NOMO-1 treated with dmso at 0.1 percent for 144 hours (cell line): ENCODE results near the gene WFIKKN2.
"Not testable (repeated sequence)": the region's sequence is repeated elsewhere in the genome, so short reads cannot be mapped to it uniquely, and the experiment has no call there.

Source experiments
- DNase-seq: peaks from one replicate; lab custom pipeline; 2025; ENCODE audit not compliant: unreplicated experiment; lab: John Stamatoyannopoulos, UW

Gene WFIKKN2

DNA sequence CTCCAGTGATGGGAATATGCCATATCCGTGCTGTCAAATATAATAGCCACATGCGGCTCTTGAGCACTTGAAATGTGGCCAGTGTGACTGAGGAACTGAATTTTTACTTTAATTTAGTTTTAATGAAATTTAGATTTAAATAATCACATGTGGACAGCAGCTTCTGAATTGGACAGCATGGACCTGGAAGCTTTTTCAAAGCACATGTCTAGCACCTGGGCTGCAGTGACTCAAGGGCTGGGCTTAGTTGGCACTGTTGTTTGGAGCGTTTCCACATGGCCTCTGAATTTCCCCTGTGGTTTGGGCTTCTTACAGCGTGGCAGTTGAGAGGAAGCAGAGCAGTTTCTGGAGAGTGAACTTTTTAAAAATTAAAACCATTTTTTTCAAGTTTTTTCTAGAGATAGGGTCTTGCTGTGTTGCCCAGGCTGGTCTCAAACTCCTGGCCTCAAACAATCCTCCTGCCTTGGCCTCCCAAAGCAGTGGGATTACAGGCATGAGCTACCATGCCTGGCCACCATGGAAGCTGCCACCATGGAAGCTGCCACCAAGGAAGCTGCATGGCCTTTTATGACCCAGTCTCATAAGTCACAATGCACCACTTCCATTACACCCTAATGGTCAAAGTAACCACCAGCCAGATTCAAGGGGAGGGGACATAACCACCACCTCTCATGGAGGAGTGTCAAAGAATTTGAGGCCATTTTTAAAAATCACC is 37.5 kb downstream of the WFIKKN2 start:
- DNase-seq: peak; percentile 26

DNA sequence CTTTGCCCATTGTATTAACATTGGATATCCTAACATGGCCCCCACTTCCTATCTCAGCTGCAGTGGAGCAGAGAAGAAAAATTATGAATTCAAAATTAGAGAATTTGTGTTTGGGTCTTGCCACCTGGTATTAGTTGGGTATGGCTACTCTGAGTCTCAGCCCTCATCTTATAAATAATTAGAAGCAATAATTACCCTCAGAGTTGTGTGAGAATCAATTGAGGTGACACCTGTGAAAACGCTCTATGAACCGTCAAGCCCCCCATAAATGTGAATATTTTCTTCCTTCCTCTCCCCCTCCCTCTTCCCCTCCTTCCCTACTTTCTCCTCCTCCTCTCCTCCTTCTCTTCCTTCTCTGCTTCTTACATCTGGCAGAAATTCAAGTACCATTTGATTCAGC is 39.7 kb downstream of the WFIKKN2 start:
- DNase-seq: no peak

DNA sequence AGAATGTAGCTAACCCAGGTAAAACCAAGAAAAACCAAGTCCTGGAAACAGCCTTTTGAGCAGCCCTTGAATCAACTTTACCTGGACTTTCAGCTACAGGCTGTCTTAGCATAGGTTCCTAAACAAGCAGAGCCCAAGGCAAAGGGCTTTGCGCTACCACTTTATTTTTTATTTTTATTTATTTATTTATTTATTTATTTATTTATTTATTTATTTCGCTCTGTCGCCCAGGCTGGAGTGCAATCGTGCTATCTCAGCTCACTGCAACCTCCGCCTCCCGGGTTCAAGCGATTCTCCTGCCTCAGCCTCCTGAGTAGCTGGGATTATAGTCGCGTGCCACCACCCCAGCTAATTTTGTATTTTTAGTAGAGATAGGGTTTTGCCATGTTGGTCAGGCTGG is 41.7 kb downstream of the WFIKKN2 start:
- DNase-seq: not testable (repeated sequence)

GRCh38 chr17:50877838-50878237 is 42.5 kb downstream of the WFIKKN2 start:
- no peak for DNase-seq

- no peak for DNase-seq
These were observed 43.7 kb downstream of the WFIKKN2 start for GRCh38 chr17:50879086-50879485.

DNA sequence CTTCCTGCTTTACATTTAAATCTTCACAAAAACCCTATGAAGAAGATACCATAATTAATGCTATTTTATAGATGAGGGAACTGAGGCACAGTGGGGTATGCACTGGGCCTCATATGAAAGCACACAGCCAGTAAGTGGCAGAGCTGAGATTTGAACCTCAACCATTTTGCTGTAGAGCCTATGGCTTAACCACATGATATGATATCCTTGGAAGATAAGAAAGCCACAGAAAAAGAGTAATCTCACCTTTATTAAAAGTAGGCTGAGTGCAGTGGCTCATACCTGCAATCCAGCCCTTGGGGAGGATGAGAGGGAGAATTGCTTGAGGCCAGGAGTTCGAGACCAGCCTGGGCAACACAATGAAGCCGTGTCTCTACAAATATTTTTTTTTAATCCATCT is 45.8 kb downstream of the WFIKKN2 start:
- no peak for DNase-seq

GRCh38 chr17:50882851-50883250 is 47.5 kb downstream of the WFIKKN2 start:
- no peak for DNase-seq

DNA sequence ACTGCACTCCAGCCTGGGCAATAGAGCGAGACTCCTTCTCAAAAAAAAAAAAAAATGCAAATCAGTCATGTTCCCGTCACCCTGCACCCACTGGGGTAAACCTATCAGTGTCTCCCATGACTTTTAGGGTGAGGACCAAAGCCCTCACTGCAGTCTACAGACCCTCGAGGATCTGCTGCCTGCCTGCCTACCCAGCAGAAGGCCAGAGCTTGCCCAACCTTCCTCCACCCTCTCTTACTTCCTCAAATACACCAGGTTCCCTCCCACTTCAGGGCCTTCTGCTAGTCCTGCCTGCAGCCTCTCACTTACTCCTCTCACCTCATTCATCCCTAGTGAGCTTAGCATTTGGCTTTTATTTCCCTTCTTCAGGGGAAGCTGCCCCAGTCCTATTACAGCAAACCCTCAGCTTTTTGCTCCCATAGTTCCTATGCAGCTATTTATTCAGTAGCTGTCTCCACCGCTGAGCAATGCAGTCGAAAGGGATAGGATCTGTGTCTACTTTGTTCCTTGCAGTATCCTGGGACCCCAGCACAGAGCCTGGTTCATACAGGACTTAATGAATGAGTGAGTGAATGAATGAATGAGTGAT is 48.6 kb downstream of the WFIKKN2 start:
- peak; percentile 82 for DNase-seq

DNA sequence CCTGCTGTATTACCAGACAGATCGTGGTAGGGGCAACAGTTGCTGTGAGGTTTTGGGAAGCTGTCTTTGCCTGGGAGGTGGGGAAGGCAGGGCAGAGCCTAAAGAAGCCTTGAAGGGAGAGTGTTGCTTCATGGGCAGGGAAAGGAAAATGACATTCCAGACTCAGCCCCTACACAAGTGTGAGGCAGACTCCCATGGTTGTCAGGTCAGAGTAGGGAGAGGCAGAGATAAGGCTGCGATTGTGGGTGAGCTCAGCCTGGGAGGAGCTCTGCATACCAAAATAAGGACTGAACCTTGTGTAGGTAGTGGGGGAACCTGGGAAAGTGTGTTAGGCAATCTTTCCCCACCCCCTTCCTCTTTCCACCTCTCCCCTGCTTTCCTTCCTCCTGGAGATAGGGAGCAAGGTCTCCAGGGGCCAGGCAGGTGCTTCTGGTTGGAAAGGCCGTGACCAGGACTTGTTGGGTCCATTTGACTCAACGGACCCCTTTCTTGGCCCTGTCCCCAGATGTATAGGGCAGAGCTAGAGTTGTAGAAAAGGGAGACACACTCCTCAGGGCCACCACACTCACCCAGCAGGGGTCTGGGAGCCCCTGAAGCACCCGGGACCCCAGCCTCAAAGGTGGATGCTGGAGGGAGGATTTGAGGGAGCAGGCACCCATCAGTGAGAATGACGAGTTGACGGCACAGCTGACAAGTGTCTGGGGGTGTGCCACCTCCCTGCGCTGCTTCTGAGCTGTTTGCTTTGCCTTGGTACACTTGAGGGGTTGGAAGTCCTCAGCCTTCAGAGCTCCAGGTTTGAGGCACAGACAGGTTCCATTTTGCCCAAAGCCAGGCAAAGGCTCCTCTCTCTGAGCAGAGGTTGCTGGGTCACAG is 49.3 kb downstream of the WFIKKN2 start:
- no peak for DNase-seq

DNA sequence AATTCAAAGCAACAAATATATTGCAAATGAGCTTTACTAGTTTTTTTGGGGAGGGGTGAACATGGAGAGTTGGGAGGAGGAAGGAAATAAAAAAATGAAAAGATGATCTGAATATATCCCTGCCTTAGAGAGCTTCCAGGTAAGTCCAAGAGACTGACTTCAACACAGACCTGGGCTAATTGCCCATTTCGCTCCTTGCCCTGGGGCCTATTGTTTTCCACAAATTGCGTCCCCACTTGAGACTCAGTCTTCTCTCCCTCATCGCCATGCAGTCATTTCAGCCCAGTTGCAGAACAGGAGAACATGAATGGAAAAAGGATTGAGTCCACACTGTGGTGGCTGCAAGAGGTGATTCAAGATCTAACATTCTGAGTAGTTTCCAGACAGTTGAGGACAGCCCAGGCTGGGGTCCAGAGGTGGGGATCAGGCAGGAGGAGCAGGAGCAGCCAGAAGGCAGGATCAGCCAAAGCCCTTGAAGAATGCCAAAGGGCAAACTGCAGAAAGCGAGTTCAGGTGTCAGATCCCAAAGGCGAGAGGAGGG is 52.4 kb downstream of the WFIKKN2 start:
- DNase-seq: no peak

DNA sequence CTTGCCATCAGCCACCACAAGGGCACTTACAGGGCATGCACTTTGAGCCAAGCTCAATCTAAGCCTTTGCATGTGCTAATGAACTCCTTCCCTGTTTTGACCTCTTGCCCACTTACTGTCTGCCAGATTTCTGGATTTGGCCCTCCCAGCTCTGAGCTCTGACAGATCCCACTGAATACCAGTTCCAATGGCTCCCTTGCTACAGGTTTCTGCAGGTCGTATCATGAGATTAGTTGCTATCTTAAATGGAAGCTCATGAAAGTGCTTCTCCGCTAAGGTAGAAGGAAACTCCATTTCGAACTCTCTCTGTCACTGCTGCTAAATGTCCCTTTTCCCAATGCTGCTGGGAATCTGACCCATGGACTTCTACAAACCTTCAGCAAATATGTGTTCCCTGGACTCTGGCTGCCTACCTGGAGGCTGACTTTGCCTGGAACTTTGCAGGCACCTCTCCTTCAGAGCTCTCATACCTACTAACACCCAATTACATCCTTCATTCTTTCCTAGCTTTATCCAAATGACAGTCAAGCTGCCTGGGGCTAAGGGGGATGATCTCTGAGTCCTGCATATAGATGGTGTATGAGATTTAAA is 54.2 kb downstream of the WFIKKN2 start:
- DNase-seq: no peak

DNA sequence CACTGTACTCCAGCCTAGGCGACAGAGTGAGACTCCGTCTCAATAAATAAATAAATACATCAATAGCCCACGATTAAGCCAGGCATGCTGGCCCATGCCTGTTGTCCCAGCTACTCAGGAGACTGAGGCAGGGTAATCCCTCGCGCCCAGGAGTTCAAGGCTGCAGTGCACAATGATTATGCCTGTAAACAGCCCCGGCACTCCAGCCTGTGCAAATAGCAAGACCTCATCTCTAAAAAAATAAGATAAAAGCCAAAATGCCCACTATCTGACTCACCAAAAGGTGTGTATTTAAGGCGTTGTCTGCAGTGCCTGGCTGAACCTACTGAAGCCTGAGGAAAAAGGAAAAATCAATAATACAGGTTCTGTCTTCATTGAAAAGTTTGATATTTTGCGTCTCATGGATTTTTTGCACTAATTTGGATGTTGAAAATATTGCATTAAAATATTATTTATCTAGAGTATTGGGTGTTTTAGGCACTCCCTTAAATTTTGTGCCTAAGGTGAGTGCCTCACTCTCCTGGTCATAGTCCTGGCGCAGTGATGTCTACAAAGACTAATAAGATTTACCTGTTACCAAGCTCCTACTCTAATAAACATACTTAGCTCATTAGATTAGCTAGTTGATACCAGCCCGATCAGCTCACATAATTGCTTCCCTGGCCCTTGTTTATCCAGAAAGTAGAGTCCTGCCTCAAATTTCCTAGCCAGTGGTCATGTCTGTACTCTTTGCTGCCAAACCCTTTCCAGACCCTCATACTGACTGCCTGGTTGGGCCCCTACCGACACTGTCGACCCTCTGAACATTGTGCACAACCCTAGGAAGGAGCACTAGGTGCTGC is 55.5 kb downstream of the WFIKKN2 start:
- DNase-seq: no peak

DNA sequence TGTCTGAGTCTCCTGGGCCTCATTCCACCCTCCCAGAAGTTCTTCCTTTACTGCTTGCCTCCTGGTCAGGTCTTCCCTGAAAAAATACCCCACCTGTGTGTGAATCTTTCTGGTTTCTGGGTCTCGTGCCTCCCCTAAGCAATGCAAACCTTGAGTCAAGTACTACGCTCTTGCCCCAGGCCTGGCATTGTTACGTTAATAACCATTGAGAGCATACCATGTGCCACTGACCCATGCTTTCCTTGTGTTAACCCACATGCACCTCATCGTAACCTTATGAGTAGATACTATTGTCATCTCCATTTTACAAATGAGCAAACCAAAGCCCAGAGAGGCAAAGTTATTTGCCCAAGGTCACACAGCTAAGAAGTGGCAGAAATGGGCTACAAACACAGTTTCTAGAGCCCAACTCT is 56.2 kb downstream of the WFIKKN2 start:
- DNase-seq: no peak
